HFFc6 (cell line): ENCODE measurements around the gene ATP8A2. TPM values are rescaled to one million over a fixed set of nuclear protein-coding genes. Genes with fewer than 3 reads are reported as not detected.

ENCODE experiments used
- DNase-seq: peaks from one replicate; pipeline ENCODE4 v3.0.0-alpha.2; 2018
- H3K27ac Mint-ChIP-seq: 2 replicates; pipeline ENCODE4 v1.8.0; 2020; ENCODE audit warnings: mild to moderate bottlenecking, mixed read lengths
- H3K27me3 Mint-ChIP-seq: 2 replicates; pipeline ENCODE4 v1.8.0; 2021; ENCODE audit warnings: mild to moderate bottlenecking, moderate library complexity, mixed read lengths; ENCODE audit not compliant: insufficient read depth
- H3K36me3 Mint-ChIP-seq: 2 replicates; pipeline ENCODE4 v1.8.0; 2021; ENCODE audit warnings: low read depth, mixed read lengths
- H3K4me1 Mint-ChIP-seq: 2 replicates; pipeline ENCODE4 v1.8.0; 2020; ENCODE audit warnings: low read depth, mixed read lengths
- H3K4me3 Mint-ChIP-seq: 2 replicates; pipeline ENCODE4 v1.8.0; 2020; ENCODE audit warnings: mild to moderate bottlenecking, moderate library complexity, mixed read lengths
- H3K9me3 Mint-ChIP-seq: 2 replicates; pipeline ENCODE4 v1.8.0; 2020; ENCODE audit warnings: mild to moderate bottlenecking, mixed read lengths
- CTCF ChIP-seq: fragments of 200-600 bp; sonication (generic); IDR thresholded peaks from 2 replicates; pipeline ENCODE4 v1.5.0; 2021; ENCODE audit warnings: antibody characterized with exemption, mild to moderate bottlenecking
- total RNA-seq, 6 experiments: library from RNA; stranded (reverse); fragmentation: NEBNext Ultra II Directional; extraction: Animal tissue kit (Norgen Biotek cat#: 25700); gene quantifications; 2 replicates in 1 of 6; 3 replicates in 5 of 6; pipeline ENCODE4 v1.2.3, GENCODE V29; 2021

ATP8A2 gene
- total RNA-seq, 6 experiments from 2014 or later: 0.02 TPM; not detected in 5

- no peak for TF ChIP-seq CTCF
- Mint-ChIP-seq H3K4me1 (no peaks in the 10 kb centered on the region), H3K9me3 (peaks cover 75% of the 10 kb centered on the region), H3K36me3 (no peaks in the 10 kb centered on the region), H3K4me3 (no peak overlapping the region), H3K27ac (no peak overlapping the region), H3K27me3 (no peaks in the 10 kb centered on the region; the same call in 1 of the 2 replicates)
- DNase-seq: no peak
These were observed 287.5 kb downstream of the ATP8A2 start for GRCh38 chr13:25659091-25659795.

- H3K4me3 Mint-ChIP-seq: no peak overlapping the region
- no peak for TF ChIP-seq CTCF
- H3K9me3 Mint-ChIP-seq: peaks cover 65% of the 10 kb centered on the region
- no peaks in the 10 kb centered on the region for H3K36me3 Mint-ChIP-seq
- DNase-seq: no peak
- H3K27me3 Mint-ChIP-seq: no peaks in the 10 kb centered on the region; the same call in none of the 2 replicates
- H3K4me1 Mint-ChIP-seq: no peaks in the 10 kb centered on the region
- H3K27ac Mint-ChIP-seq: no peak overlapping the region
These were observed 289.2 kb downstream of the ATP8A2 start for GRCh38 chr13:25660996-25661395.

- Mint-ChIP-seq H3K9me3 (peaks cover 66% of the 10 kb centered on the region), H3K36me3 (no peaks in the 10 kb centered on the region), H3K27me3 (no peaks in the 10 kb centered on the region; the same call in none of the 2 replicates), H3K4me3 (no peak overlapping the region), H3K27ac (no peak overlapping the region), H3K4me1 (no peaks in the 10 kb centered on the region)
- no peak for TF ChIP-seq CTCF
- no peak for DNase-seq
These were observed 290.7 kb downstream of the ATP8A2 start for GRCh38 chr13:25662516-25662915.

- DNase-seq: no peak
These were observed 296.6 kb downstream of the ATP8A2 start for GRCh38 chr13:25668345-25668744.

GRCh38 chr13:25673711-25674110, 301.9 kb downstream of the ATP8A2 start:
- H3K4me3 Mint-ChIP-seq: no peak overlapping the region
- H3K36me3 Mint-ChIP-seq: no peaks in the 10 kb centered on the region; the same call in 1 of the 2 replicates
- no peak overlapping the region for H3K27ac Mint-ChIP-seq
- DNase-seq: no peak
- no peaks in the 10 kb centered on the region for H3K27me3 Mint-ChIP-seq
- H3K9me3 Mint-ChIP-seq: peaks cover 51% of the 10 kb centered on the region
- TF ChIP-seq CTCF: no peak
- H3K4me1 Mint-ChIP-seq: no peaks in the 10 kb centered on the region

More at GRCh38 chr13:25668345-25668744, 296.6 kb downstream of the ATP8A2 start:
- no peaks in the 10 kb centered on the region; the same call in 1 of the 2 replicates for H3K27me3 Mint-ChIP-seq
- no peak for TF ChIP-seq CTCF
- peaks cover 58% of the 10 kb centered on the region for H3K9me3 Mint-ChIP-seq
- H3K36me3 Mint-ChIP-seq: no peaks in the 10 kb centered on the region; the same call in 1 of the 2 replicates
- no peak overlapping the region for H3K27ac Mint-ChIP-seq
- H3K4me3 Mint-ChIP-seq: no peak overlapping the region
- H3K4me1 Mint-ChIP-seq: no peaks in the 10 kb centered on the region
